Measurements from ENCODE around the gene TBL3. TPM values are rescaled to one million over a fixed set of nuclear protein-coding genes. Genes with fewer than 3 reads are reported as not detected.
A peak's percentile ranks its signal among the peaks of the same experiment; 100 is the strongest.

Gene TBL3
- total and polyA plus RNA-seq, 9 of the 15 experiments (the other 6 are each of a cell fraction or from before 2014, with no cell fraction given): 0.97 to 117 (median 24.5) TPM

- TF ChIP-seq ZNF174 (CRISPR knock-in tag; IDR thresholded peaks at IDR 0.05) (no peak), FOXJ3 (CRISPR knock-in tag; IDR thresholded peaks at IDR 0.05) (no peak), SRSF3 (IDR thresholded peaks at IDR 0.05; ENCODE audit: insufficient read depth, low read length) (no peak), SIRT6 (IDR thresholded peaks at IDR 0.05; ENCODE audit: low read depth, low read length) (peak; percentile 97), ESRRB (CRISPR knock-in tag; IDR thresholded peaks at IDR 0.05; ENCODE audit: borderline replicate concordance) (peak; percentile 88; the same call in 1 of the 2 replicates), MYNN (IDR thresholded peaks at IDR 0.05) (peak; percentile 85), MYNN (CRISPR knock-in tag; IDR thresholded peaks at IDR 0.05) (no peak), FOSL1 (tag; conservative IDR thresholded peaks at IDR 0.05) (no peak), ZFP36 (IDR thresholded peaks at IDR 0.05; ENCODE audit: low read depth, low read length, partially characterized antibody) (no peak), DACH1 (IDR thresholded peaks at IDR 0.05; ENCODE audit: partially characterized antibody) (no peak), SMAD3 (CRISPR knock-in tag; conservative IDR thresholded peaks at IDR 0.05) (peak; percentile 83), TRIM28 (IDR thresholded peaks at IDR 0.05) (no peak), KLF13 (tag; IDR thresholded peaks at IDR 0.05; ENCODE audit: borderline replicate concordance, low read depth) (no peak), RB1 (IDR thresholded peaks at IDR 0.05; ENCODE audit: low read depth) (peak; percentile 6; the same call in 1 of the 2 replicates), ZFX (CRISPR knock-in tag; IDR thresholded peaks at IDR 0.05) (peak; percentile 65), LEF1 (IDR thresholded peaks at IDR 0.05) (peak; percentile 34; the same call in 1 of the 2 replicates), SP2 (IDR thresholded peaks at IDR 0.05; ENCODE audit: extremely low read depth, low read depth, low read length, poor library complexity, severe bottlenecking) (no peak), ZBED1 (IDR thresholded peaks at IDR 0.05) (peak; percentile 84), PTRF (tag; IDR thresholded peaks at IDR 0.05) (no peak), ZNF431 (CRISPR knock-in tag; IDR thresholded peaks at IDR 0.05) (no peak), CC2D1A (IDR thresholded peaks at IDR 0.05) (no peak), SRSF7 (optimal IDR thresholded peaks at IDR 0.05; ENCODE audit: low read depth, low read length) (no peak), CXXC5 (CRISPR knock-in tag; IDR thresholded peaks at IDR 0.05) (no peak), ZNF146 (CRISPR knock-in tag; IDR thresholded peaks at IDR 0.05; ENCODE audit: unreplicated experiment) (no peak), DMBX1 (CRISPR knock-in tag; IDR thresholded peaks at IDR 0.05; ENCODE audit: borderline replicate concordance) (no peak), NKRF (IDR thresholded peaks at IDR 0.05; ENCODE audit: borderline replicate concordance) (no peak), HNRNPH1 (optimal IDR thresholded peaks at IDR 0.05; ENCODE audit: low read depth, low read length) (no peak)
Observed at GRCh38 chr16:1960665-1961630, 10.9 kb upstream of the TBL3 start (continued).
